ENCODE results near the gene EFNA4. TPM values are rescaled to one million over a fixed set of nuclear protein-coding genes. Genes with fewer than 3 reads are reported as not detected.

The EFNA4 gene
- total and polyA plus RNA-seq, 3 donors from 2014 or later: 5.3 to 6.9 (median 6.0) TPM

GRCh38 chr1:155033524-155033923, 30.0 kb upstream of the EFNA4 start, which contains the start of the genes DCST1 and DCST2:
TSS of gene DCST1 (plus strand) at chr1:155033824. CDS start at chr1:155034037, 213 bp downstream.
TSS of gene DCST2 (minus strand) at chr1:155033781. CDS start at chr1:155033701, 80 bp downstream.
- DNase-seq: no peak
- Histone ChIP-seq H3K4me1 (no peaks in the 10 kb centered on the region), H3K27ac (no peak within 1 kb of the TSS), H3K9me3 (no peaks in the 10 kb centered on the region), H3K36me3 (ENCODE audit: low read depth, missing control alignments) (no peaks in the 10 kb centered on the region), H3K27me3 (no peaks in the 10 kb centered on the region), H3K4me3 (no peak within 1 kb of the TSS)
- intact Hi-C loops (cut with DNase I; ENCODE audit: low total_unique reads): no loop called here
- 94 to 99% methylated on average over 8 to 9 of the region's 9 CpGs for WGBS, 2 donors
- TF ChIP-seq POLR2A (IDR thresholded peaks at IDR 0.05) (no peak), CTCF (IDR thresholded peaks at IDR 0.05) (no peak)

GRCh38 chr1:155034318-155035208, 29.0 kb upstream of the EFNA4 start:
- WGBS, 2 donors: 68 to 77% methylated on average over 20 of the region's 20 CpGs
- no peaks in the 10 kb centered on the region for H3K36me3 ChIP-seq (ENCODE audit: low read depth, missing control alignments)
- no peaks in the 10 kb centered on the region for H3K27me3 ChIP-seq
- intact Hi-C loops (cut with DNase I; ENCODE audit: low total_unique reads): no loop called here
- H3K4me3 ChIP-seq: no peak overlapping the region
- TF ChIP-seq POLR2A (IDR thresholded peaks at IDR 0.05) (no peak), CTCF (IDR thresholded peaks at IDR 0.05) (no peak)
- no peak overlapping the region for H3K27ac ChIP-seq
- no peak for DNase-seq
- no peaks in the 10 kb centered on the region for H3K9me3 ChIP-seq
- H3K4me1 ChIP-seq: no peaks in the 10 kb centered on the region

GRCh38 chr1:155035936-155036335, 27.6 kb upstream of the EFNA4 start:
- no peak overlapping the region for H3K4me3 ChIP-seq
- H3K36me3 ChIP-seq (ENCODE audit: low read depth, missing control alignments): no peaks in the 10 kb centered on the region
- no peak overlapping the region for H3K27ac ChIP-seq
- no peaks in the 10 kb centered on the region for H3K9me3 ChIP-seq
- intact Hi-C loops (cut with DNase I; ENCODE audit: low total_unique reads): no loop called here
- no peaks in the 10 kb centered on the region for H3K4me1 ChIP-seq
- no peaks in the 10 kb centered on the region for H3K27me3 ChIP-seq
- TF ChIP-seq CTCF (IDR thresholded peaks at IDR 0.05): no peak
- no peak for TF ChIP-seq POLR2A (IDR thresholded peaks at IDR 0.05)
- DNase-seq: no peak
- WGBS, 2 donors: 89 to 90% methylated on average over 2 of the region's 2 CpGs

GRCh38 chr1:155037043-155037442, 26.5 kb upstream of the EFNA4 start:
- whole genome bisulfite sequencing, 2 donors: 95 to 100% methylated on average over 1 to 3 of the region's 3 CpGs
- intact Hi-C loops (cut with DNase I; ENCODE audit: low total_unique reads): no loop called here

More at GRCh38 chr1:155037043-155037442, 26.5 kb upstream of the EFNA4 start:
- H3K36me3 ChIP-seq (ENCODE audit: low read depth, missing control alignments): no peaks in the 10 kb centered on the region
- no peaks in the 10 kb centered on the region for H3K4me1 ChIP-seq
- no peaks in the 10 kb centered on the region for H3K27me3 ChIP-seq
- no peak overlapping the region for H3K4me3 ChIP-seq
- DNase-seq: no peak
- H3K27ac ChIP-seq: no peak overlapping the region
- TF ChIP-seq POLR2A (IDR thresholded peaks at IDR 0.05): no peak
- TF ChIP-seq CTCF (IDR thresholded peaks at IDR 0.05): no peak
- no peaks in the 10 kb centered on the region for H3K9me3 ChIP-seq

All from testis (tissue), 3 donors.